ENCODE data around the gene STX3. TPM values are rescaled to one million over a fixed set of nuclear protein-coding genes. Genes with fewer than 3 reads are reported as not detected.

Gene STX3
- polyA plus RNA-seq, 3 donors: 45.1 to 81.6 (median 62.7) TPM

DNA sequence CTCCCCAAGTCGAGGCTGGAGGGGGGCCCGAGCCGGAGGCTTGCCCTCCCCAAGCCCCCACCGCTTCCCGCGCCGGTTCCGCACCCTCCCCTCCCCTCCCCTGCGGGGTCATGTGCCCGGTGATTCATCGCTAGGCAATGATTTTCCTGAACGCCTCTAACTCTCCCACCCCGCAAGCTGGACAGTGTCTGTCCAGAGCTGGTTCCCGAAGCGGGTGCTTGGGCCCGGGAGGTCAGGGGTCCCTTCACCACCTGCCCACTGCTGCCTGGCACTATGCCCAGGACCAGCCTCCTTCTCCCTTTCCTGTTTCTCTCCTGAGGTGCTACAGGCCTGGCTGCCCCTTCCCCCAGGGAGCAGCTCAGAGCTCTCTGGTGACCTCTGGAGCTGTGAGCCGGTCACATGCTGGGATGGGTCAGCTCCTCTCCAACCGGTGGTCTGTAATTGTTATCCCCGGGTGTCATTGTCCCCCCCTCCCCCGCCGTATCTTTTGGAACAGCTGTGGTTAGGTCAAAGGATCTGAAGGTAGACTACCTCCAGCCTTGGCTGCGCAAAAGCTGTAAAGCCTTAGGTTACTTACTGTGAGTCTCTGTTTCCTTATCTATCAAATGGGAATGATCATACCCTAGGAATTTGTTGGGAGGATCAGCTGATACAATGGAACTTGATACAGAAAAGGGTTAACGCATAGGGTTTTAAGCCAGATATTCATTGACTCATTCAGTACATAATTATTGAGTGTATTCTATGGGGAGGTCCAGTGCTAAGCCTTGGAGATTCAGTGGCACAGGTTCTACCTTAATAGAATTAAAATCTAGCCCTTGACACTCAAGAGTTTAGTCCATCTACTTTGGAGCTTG is 753 bp downstream of the STX3 start:
- peak; percentile 29 for DNase-seq

DNA sequence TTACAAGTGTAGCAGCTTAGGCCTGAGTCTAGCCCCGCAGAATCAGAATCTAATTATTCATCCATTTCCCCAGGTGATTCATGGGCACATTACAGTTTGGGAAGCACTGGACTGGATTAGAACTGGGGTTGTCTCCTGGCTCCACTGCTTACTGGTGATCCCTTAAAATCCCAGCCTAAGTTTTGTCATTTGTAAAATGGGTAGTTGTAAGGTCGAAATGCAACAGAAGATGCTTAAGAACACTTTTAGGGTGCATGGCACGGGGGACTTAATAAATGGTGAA is 1.3 kb downstream of the STX3 start:
- DNase-seq: no peak

DNA sequence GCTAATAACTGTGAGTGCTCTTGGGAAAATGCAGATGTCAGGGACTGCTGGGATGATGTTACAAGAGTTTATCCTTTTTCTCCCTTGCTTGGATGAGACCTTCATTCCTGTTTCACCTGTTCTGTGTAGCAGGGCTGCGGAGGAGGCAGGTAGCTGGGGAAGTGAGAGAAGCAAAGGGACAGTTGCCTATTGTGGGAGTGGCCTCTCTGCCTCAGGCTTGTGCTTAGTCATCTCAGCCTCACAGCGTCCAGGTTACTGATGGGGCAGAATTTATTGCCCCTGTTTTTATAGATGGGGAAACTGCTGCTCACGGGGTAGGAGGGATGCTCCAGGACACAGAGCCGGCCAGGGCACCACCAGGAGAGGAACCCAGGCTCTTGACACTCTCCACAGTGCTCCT is 1.7 kb downstream of the STX3 start:
- no peak for DNase-seq

DNA sequence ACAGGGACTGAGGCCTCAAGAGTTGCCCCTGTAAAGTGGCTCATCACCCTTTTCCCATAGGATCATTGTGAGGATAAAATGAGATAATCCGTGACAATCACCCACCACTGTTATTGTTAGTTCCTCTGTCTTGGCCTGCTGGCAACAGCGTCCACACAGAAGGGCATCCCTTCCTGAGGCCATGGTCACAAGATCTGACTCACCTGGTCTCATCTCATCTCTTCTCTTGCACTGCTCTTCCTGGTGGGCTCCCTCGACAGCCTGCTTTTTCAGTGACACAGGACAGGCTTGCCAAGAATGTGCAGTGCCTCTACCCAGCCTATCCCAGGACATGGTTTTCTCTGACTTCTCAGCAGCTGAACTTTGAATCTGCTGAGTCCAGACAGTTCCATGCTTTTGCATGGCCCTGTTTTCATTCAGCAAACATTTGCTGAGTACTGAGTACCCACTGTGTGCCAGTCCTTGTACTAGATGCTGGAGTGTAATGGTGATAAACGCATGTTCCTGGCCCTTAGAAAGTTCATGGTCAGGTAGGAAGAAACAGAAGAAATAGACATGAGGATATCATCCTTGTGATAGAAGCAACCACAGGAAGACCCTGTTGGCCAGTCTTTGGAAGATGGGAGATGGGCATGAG is 3.3 kb downstream of the STX3 start:
- no peak for DNase-seq

DNA sequence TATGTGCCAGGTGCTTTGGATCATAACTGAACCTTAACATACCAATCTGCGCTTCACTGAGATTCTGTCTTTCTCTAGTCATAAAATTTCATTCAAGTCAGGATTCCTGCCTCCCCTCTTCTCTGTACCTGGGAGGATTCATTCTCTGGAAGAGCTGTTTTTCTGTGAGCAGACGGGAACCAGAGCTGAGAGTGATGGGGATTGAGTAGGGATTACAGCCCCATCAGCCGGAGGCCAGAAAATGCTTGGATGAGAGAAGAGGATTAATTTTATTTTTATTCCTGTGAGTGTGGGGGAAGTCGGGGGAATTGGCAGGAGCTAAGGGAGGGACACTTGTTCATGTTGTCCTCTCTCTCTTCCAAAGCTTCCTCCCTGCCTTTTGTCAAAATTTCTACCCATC is 4.7 kb downstream of the STX3 start:
- DNase-seq: no peak

DNA sequence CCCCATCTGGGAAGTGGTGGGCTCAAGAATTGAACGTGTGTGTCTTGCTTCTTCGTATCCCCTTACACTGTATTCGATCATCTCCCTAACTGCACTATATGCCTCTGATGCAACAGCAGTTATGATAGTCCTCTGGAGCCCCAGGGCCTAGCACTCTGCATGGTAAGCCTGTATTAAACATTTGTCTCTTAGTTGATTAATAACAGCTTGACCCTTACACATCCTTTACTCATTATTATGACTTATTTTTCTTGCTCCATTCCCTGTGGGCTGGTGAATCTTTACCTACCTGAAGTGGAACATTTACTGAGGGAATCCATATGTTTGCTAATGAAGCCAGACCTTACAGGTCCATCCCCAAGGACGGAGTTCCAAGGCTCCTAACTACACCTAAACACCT is 5.6 kb downstream of the STX3 start:
- DNase-seq: no peak

DNA sequence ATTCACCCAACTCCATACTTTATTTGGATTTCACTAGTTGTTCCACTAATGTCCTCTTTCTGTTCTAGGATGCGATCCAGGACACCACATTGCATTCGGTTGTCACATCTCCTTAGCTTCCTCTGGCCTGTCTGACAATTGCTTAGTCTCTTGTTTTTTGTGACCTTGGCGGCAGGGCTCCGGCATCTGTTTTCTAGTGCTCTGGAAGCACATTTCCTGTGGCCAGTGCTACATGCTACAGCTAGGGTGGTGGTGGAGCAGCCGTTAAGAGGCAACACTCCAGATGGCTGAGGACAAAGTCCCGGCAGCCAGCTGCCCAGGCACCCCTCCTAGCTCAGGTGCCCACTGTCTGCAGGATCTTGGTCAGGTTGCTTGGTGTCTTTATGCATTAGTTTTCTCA is 6.8 kb downstream of the STX3 start:
- DNase-seq: no peak

DNA sequence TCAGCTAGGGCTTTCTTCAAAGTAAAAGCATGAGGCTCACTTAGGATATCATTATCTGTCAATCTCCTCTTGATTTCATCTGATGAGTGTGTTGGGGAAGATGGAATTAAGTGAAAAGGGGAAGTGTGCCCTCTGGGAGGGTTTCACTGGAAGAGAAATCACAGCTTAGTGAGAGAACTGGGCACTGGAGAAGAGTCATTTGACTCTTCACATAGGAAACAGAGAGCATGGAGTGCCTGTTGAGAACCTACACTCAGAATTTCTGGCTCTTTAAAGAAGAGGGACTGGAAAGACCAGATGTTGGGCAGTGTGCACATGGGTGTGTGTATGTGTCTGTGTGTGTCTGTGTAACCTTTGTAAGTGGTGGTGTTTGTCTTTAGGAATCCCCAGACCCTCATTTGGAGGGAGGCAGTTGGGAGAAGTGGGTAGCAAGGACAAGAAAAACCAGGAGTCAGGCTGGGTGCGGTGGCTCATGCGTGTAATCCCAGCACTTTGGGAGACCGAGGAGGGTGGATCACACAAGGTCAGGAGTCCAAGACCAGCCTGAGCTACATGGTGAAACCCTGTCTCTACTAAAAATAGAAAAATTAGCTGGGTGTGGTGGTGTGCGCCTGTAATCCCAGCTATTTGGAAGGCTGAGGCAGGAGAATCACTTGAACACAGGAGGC is 10.0 kb downstream of the STX3 start:
- no peak for DNase-seq

DNA sequence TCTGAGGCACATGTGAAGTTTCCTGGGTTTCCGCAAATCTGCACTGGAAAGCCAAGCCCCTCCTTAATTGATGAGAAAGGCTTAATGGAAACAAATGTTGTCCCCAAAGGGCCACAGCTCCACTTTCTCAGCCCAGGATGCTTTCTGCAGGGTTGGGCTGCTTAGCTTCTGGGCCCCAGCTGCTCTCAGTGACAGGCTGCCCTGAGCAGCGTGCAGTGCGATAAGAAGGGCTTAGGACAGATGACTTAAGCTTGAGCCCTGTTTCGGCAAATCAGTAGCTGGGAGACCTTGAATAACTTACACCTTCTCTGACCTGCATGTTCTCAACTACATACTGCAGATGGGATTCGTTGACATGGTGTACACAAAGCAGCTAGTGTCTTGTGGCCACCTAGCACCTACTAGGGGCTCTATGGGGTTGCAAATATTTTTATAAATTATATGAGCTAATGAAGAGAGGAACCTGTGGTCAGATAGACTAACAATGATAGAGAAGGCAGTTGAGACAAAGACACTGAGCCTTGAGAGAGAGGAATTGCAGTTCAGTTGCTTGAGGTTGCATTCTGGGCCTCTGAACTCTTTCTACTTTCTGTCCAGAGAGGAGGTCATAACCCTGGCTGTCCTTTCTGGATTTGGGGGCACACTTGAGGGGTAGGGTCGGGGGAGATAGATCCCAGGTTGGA is 11.5 kb downstream of the STX3 start:
- no peak for DNase-seq

DNA sequence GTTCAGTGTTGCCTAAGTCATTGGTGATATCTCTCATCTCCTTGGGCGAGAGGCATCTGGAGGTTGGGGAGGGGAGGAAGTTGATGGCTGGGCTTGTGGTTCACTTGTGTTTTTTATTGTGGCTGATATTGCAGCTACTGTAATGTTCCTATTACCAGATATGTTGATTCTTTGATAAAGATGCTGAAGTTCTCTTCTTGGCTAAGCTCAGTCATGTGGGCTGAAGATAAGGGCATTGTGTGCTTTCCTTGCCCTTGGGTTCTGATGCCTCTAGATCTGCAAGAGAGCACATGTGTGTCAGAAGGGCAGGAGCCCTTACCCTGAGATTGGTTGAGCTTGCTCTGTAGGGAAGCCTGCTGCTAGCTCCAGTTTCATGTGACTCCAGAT is 12.0 kb downstream of the STX3 start:
- no peak for DNase-seq

DNA sequence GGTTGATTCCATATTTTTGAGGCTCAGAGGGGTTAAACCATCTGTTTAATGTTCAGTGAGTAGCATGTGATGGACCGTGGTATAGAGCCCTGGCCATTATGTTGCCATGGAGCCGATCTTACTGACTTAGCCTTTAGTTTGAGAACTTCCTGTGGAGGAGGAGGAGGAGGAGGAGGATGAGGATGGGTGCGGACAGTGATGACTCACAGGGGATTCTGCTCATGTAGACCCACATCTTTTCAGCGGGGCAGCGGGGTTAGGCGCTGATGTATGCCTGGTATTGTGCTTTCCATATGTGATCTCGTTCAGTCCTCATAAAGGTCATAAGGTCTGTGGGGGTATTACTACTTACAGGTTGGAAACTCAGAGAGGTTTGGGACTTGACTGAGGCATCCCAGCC is 13.9 kb downstream of the STX3 start:
- DNase-seq: no peak

DNA sequence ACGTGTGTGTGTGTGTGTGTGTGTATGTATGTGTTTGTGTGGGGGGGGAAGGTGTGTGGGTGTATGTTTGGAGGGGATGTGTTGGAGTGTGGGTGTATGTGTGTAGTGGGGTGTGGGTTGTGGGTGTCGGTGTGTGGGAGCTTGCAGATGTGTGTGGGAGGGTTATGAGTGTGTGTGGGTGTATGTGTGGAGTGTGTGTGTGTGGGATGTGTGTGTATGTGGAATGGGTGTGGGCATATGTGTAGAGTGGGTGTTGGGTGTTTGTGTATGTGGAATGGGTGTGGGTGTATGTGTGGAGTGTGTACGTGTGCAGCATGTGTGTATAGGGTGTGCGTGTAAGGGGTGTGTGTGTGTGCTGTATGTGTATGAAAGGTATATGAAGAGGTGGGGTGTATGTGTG is 14.7 kb downstream of the STX3 start:
- DNase-seq: no peak

DNA sequence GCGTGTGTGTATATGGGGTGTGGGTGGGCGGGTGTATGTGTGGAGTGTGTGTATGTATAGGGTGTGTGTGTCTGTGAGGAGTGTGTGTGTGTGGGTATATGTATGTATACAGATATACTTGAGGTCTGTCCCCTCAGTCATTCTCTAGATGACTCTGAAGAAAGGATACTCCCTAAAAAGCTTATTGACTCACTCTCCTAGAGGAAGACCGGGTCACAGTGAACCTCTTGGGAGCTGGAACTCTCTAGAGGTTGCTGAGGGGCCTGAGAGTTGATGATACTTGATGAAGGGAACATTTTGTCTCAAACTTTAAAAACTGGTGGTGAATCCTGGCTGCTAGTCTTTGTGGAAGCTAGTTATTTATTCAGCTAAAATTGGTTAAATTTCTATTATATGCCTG is 15.1 kb downstream of the STX3 start:
- no peak for DNase-seq

DNA sequence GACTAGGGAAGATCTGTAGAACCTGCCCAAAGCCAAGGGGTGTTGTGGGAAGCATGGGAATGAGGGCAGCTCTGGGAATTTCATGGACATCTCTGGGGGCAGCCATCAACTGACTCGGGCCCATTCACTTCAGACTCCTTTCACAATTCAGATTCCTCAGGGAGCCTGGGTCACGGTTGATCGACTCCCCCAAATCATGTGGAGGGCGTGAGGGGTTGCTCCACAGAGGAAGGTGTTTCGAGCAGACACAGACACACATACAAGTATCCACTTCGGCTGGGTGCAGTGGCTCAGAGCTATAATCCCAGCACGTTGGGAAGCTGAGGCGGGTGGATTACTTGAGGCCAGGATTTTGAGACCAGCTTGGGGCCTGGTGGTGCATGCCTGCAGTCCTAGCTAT is 15.7 kb downstream of the STX3 start:
- no peak for DNase-seq

DNA sequence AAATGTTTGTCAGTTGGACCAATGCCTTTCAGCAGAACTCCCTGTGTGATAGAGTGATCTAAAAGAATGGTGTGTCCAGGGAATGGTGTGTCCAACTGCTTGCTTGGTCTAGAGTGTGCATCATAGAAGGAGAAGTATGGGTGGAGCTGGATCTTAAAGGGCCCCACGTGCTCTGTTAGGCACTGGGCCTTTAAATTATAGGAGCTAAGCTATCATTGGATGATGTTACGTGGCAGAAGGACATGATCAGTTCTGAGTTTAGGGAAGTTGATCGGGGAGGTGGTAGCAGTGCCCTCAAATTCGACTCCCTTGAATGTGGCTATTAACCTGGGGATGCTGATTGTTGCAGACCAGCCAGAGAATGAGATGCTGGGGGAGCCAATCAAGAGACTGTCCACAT is 16.4 kb downstream of the STX3 start:
- no peak for DNase-seq

DNA sequence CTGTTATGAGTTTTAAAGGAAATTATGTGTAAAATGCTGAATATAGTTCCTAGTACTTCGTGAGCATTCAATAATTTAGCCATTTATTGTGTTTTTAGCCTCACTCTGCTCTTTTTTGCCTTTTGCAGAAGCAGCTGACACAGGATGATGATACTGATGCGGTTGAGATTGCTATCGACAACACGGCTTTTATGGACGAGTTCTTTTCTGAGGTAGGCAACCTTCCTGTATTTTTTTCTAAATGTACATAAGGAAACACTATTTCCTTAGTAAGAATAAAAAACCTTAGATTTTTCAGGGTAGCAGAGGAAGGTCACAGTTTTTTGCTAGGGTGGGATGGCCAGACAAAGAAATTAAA is 17.9 kb downstream of the STX3 start:
- no peak for DNase-seq

DNA sequence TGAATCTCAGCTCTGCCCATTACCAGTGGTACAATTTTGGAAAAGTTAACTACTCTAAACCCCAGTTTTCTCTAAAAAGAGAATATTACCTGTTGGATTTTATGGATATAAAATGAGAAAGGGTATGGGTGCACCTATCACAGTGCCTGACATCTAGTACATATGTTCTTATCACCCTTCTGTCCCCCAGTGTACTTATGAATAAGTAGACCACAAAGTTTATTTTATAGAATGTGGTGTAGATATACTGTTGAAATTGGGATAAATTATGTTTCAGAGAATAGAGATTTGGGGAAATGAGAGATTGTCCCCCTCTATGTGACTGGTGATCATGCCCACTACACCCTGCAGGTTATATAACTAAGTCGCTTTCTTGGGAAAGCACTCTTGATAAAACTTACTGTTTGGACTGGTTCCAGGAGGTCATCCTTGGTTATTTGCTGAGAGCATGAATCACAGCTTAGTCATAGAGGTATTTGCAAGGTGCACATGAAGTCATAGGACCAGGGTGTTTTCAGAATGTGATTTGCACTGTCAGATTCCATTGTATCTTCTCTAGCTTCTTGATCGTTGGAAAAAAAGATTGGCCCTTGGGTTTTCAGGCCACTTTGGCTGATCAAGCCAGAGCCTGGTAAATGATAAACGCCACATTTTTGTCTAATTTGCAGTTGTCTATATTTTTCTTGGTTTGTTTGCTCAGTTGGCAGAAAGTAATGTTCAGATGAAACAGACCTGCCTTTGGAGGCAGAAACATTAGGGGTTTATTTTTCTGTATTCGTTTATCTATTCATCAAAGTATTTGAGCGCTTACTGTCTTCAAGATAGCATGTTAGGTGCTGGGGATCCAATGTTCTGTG is 21.3 kb downstream of the STX3 start:
- DNase-seq: no peak

DNA sequence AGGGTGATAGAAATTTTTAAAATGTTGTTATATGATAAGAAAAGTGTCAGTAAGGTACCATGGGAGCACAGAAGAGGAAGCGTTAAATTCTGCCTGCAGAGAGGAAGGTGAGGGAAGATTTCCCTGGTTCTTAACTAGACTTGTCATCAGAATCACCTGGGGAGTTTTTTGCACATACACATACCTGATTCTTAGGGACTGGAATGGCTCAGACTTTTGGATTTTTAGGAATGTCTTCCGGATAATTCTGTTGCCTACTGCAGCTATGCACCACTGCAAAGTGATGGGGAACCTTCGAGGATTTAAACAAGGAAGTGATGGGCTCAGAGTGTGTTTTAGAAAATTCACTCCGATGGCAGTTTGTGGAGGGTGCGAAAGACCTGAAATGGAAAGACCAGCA is 21.9 kb downstream of the STX3 start:
- DNase-seq: no peak

DNA sequence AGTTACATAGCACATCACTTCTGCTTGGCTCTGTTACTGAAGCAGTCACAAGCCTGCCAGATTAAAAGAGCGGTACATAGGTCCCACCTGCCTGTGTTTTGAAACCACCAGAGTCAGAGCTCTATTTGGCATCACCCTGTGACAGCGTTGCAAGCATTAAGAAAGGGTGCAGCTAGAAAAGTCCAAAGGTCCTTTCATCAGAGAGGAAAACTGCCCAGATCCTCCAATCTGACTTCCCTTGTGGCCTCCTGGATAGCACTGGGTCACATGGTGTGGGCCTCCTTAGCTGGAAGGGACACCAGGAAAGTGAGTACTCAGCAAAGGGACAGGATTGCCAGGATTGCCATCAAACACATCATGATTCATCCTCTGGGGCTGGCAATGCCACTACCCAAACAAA is 22.9 kb downstream of the STX3 start:
- DNase-seq: no peak

DNA sequence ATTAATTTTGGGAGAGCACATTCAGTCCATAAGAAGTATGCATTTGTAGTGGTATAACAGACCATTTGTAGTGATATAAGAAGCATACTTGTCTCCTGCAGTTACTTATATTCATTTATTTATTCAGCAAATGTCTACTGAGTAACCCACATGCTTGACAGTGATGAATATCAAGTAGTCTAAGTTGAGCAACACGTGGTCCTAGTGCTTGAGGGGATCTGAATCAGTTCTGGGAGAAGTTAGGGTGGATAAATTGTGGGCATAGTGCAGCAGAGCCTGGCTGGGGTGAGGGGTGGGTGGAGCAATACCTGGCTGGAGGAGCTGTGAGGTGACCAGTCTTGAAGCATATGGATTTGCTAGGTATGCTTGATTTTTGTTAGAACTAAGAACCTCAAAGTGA is 24.3 kb downstream of the STX3 start:
- no peak for DNase-seq

DNA sequence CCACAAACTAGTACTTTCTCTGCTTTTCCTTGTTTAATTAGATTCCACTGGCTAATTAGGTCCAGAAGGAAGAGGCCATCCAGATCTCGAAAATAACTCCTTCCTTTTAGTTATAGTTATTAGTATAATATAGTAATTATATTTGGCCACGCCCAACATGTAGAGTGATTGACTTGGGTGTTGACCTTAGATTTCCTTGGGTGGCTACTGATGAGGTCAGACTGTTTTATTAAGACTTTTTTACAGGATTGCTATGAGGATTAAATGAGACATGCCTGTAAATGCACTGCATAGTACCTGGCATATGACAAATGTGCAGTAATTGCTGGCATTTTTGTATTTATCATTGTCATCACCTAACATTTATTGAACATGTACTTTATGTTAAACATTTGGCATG is 26.9 kb downstream of the STX3 start:
- DNase-seq: no peak

DNA sequence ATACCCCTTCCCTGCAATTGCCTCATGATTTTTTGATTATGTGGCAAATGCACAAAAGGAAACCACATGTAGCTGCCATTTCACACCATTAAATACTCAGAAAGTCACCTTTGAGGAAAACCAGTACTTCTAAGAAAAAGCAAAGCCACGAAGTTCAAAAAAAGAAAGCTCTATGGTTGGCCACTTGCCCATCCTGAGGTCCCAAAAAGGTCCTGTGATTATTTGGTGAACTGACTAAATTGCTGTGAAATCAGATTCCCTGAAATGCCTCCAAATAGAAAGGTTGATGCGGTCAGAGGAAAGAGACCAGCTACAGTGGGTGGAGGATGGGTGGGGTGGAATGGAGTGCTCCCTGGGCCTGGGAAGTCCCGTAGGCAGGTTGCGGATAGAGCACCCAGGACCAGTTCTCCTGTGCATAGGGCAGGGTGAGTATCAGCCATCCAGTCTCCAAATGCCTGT is 28.5 kb downstream of the STX3 start:
- DNase-seq: no peak
